ENCODE results near the gene TUBB2B.
A peak's percentile ranks its signal among the peaks of the same experiment; 100 is the strongest.

- TF ChIP-seq EP300 (conservative IDR thresholded peaks at IDR 0.05; ENCODE audit: poor library complexity, severe bottlenecking) (no peak), EZH2 (IDR thresholded peaks at IDR 0.05; ENCODE audit: borderline replicate concordance, insufficient read depth, low read length, poor library complexity, severe bottlenecking) (no peak), SMC3 (conservative IDR thresholded peaks at IDR 0.05; ENCODE audit: poor library complexity) (peak; percentile 56), RAD21 (conservative IDR thresholded peaks at IDR 0.05) (peak; percentile 61), TAF1 (IDR thresholded peaks at IDR 0.05; ENCODE audit: low read depth) (no peak), POLR2AphosphoS5 (IDR thresholded peaks at IDR 0.05) (no peak), MXI1 (conservative IDR thresholded peaks at IDR 0.05; ENCODE audit: poor library complexity, severe bottlenecking) (no peak)
- TF ChIP-seq, protein P1, sequence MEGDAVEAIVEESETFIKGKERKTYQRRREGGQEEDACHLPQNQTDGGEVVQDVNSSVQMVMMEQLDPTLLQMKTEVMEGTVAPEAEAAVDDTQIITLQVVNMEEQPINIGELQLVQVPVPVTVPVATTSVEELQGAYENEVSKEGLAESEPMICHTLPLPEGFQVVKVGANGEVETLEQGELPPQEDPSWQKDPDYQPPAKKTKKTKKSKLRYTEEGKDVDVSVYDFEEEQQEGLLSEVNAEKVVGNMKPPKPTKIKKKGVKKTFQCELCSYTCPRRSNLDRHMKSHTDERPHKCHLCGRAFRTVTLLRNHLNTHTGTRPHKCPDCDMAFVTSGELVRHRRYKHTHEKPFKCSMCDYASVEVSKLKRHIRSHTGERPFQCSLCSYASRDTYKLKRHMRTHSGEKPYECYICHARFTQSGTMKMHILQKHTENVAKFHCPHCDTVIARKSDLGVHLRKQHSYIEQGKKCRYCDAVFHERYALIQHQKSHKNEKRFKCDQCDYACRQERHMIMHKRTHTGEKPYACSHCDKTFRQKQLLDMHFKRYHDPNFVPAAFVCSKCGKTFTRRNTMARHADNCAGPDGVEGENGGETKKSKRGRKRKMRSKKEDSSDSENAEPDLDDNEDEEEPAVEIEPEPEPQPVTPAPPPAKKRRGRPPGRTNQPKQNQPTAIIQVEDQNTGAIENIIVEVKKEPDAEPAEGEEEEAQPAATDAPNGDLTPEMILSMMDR (IDR thresholded peaks at IDR 0.05; ENCODE audit: poor library complexity, severe bottlenecking): peak; percentile 45
- TF ChIP-seq, protein P2, sequence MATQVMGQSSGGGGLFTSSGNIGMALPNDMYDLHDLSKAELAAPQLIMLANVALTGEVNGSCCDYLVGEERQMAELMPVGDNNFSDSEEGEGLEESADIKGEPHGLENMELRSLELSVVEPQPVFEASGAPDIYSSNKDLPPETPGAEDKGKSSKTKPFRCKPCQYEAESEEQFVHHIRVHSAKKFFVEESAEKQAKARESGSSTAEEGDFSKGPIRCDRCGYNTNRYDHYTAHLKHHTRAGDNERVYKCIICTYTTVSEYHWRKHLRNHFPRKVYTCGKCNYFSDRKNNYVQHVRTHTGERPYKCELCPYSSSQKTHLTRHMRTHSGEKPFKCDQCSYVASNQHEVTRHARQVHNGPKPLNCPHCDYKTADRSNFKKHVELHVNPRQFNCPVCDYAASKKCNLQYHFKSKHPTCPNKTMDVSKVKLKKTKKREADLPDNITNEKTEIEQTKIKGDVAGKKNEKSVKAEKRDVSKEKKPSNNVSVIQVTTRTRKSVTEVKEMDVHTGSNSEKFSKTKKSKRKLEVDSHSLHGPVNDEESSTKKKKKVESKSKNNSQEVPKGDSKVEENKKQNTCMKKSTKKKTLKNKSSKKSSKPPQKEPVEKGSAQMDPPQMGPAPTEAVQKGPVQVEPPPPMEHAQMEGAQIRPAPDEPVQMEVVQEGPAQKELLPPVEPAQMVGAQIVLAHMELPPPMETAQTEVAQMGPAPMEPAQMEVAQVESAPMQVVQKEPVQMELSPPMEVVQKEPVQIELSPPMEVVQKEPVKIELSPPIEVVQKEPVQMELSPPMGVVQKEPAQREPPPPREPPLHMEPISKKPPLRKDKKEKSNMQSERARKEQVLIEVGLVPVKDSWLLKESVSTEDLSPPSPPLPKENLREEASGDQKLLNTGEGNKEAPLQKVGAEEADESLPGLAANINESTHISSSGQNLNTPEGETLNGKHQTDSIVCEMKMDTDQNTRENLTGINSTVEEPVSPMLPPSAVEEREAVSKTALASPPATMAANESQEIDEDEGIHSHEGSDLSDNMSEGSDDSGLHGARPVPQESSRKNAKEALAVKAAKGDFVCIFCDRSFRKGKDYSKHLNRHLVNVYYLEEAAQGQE (IDR thresholded peaks at IDR 0.05; ENCODE audit: borderline replicate concordance): no peak
These were observed 18.1 kb downstream of the TUBB2B start for GRCh38 chr6:3209114-3210023.
